CD4-positive, CD25-positive, alpha-beta regulatory T cell (primary cell): Measurements from ENCODE around the gene ASPSCR1. TPM values are rescaled to one million over a fixed set of nuclear protein-coding genes. Genes with fewer than 3 reads are reported as not detected.

ENCODE experiments used
- ATAC-seq, 2 donors: fragments of 150-1000 bp; cut with Tn5 transposase; one replicate each; pipeline ENCODE4 v1.10.0; 2021; ENCODE audit warnings: low read depth in 2 of 2, moderate number of reproducible peaks in 2 of 2, moderate library complexity in 1 of 2
- DNase-seq, 3 donors: peaks; one replicate each; pipeline versions ENCODE4 v3.0.0 to v3.0.0-alpha.2; 2012 to 2022; ENCODE audit warnings: mixed read lengths in 1 of 3
- H3K27ac ChIP-seq: one replicate; pipeline ENCODE4 v1.7.0; 2013; ENCODE audit warnings: mild to moderate bottlenecking, low read length; ENCODE audit not compliant: insufficient read depth, poor library complexity, severe bottlenecking
- H3K27me3 ChIP-seq: one replicate; pipeline ENCODE4 v1.7.0; 2013; ENCODE audit warnings: low read length; ENCODE audit not compliant: control insufficient read depth, insufficient read depth
- H3K36me3 ChIP-seq: one replicate; pipeline ENCODE4 v1.7.0; 2013; ENCODE audit warnings: mild to moderate bottlenecking, low read length, moderate library complexity; ENCODE audit not compliant: control insufficient read depth, insufficient read depth
- H3K4me1 ChIP-seq: 2 replicates; pipeline ENCODE4 v1.7.0; 2013; ENCODE audit warnings: mild to moderate bottlenecking, low read length; ENCODE audit not compliant: insufficient read depth, control insufficient read depth, poor library complexity, severe bottlenecking
- H3K4me3 ChIP-seq: one replicate; pipeline ENCODE4 v1.7.0; 2013; ENCODE audit warnings: low read depth, mild to moderate bottlenecking, low read length, moderate library complexity
- H3K9me3 ChIP-seq, 2 experiments: 1 replicate in 1 of 2; 2 replicates in 1 of 2; pipeline ENCODE4 v1.7.0; 2013; ENCODE audit warnings: low read length in 2 of 2, mild to moderate bottlenecking in 1 of 2, moderate library complexity in 1 of 2; ENCODE audit not compliant: control insufficient read depth in 2 of 2
- H3K27ac Mint-ChIP-seq, 3 donors: one replicate each; pipeline ENCODE4 v1.8.0; 2020 to 2022; ENCODE audit warnings: mild to moderate bottlenecking in 3 of 3, mixed read lengths in 3 of 3, moderate library complexity in 2 of 3
- H3K27me3 Mint-ChIP-seq: one replicate; pipeline ENCODE4 v1.8.0; 2022; ENCODE audit warnings: mild to moderate bottlenecking, mixed read lengths
- H3K36me3 Mint-ChIP-seq: one replicate; pipeline ENCODE4 v1.8.0; 2020; ENCODE audit warnings: mixed read lengths
- H3K4me1 Mint-ChIP-seq, 4 donors: one replicate each; pipeline ENCODE4 v1.8.0; 2020 to 2022; ENCODE audit warnings: mixed read lengths in 4 of 4, mild to moderate bottlenecking in 1 of 4
- H3K4me3 Mint-ChIP-seq, 4 donors: one replicate each; pipeline ENCODE4 v1.8.0; 2020 to 2022; ENCODE audit warnings: mild to moderate bottlenecking in 4 of 4, mixed read lengths in 4 of 4, moderate library complexity in 3 of 4
- H3K9me3 Mint-ChIP-seq, 7 donors: one replicate each; pipeline ENCODE4 v1.8.0; 2020 to 2022; ENCODE audit warnings: mixed read lengths in 7 of 7, mild to moderate bottlenecking in 3 of 7, moderate library complexity in 2 of 7
- polyA plus RNA-seq, 4 donors: library from polyadenylated mRNA; unstranded; fragments of 300-500 nt; fragmentation: Illumina TruSeq; gene quantifications; one replicate each; pipeline ENCODE4 v1.2.3, GENCODE V29; 2021
- total RNA-seq: library from RNA; stranded (reverse); gene quantifications from one replicate; pipeline ENCODE4 v1.2.3, GENCODE V29; 2022

ASPSCR1 gene
- total and polyA plus RNA-seq, 5 donors from 2014 or later: 25.2 to 41.4 (median 29.1) TPM

GRCh38 chr17:82020572-82021106 lies 43.2 kb downstream of the ASPSCR1 start:
- DNase-seq (no peak), ATAC-seq (no peak)
- no peaks in the 10 kb centered on the region for H3K27me3 Mint-ChIP-seq
- H3K4me3 Mint-ChIP-seq: peak overlapping the region in 1 of 4 donors; percentile 92
- Histone ChIP-seq H3K4me1 (peaks cover 31% of the 10 kb centered on the region), H3K4me3 (no peak overlapping the region), H3K36me3 (no peaks in the 10 kb centered on the region), H3K27ac (no peak overlapping the region), H3K27me3 (no peaks in the 10 kb centered on the region), H3K9me3 (no peaks in the 10 kb centered on the region)
- peaks cover 0 to 31% (median 8%) of the 10 kb centered on the region in 4 donors for H3K4me1 Mint-ChIP-seq
- H3K9me3 Mint-ChIP-seq: no peaks in the 10 kb centered on the region
- no peaks in the 10 kb centered on the region for H3K36me3 Mint-ChIP-seq
- H3K27ac Mint-ChIP-seq: no peak overlapping the region

GRCh38 chr17:82021107-82021899 lies 43.9 kb downstream of the ASPSCR1 start:
- DNase-seq (peak in 2 of 3 donors; percentile 54 to 68), ATAC-seq (no peak)
- Mint-ChIP-seq H3K27ac (no peak overlapping the region), H3K4me1 (peaks cover 0 to 31% (median 8%) of the 10 kb centered on the region in 4 donors), H3K36me3 (no peaks in the 10 kb centered on the region), H3K9me3 (no peaks in the 10 kb centered on the region), H3K4me3 (peak overlapping the region; percentile 88 to 94 (median 90)), H3K27me3 (no peaks in the 10 kb centered on the region)
- Histone ChIP-seq H3K4me1 (peaks cover 31% of the 10 kb centered on the region), H3K9me3 (no peaks in the 10 kb centered on the region), H3K27me3 (no peaks in the 10 kb centered on the region), H3K36me3 (no peaks in the 10 kb centered on the region), H3K27ac (peak overlapping the region; percentile 41), H3K4me3 (peak overlapping the region; percentile 48)

- no peak overlapping the region for H3K27ac Mint-ChIP-seq
- ATAC-seq (no peak), DNase-seq (no peak)
- no peaks in the 10 kb centered on the region for H3K9me3 Mint-ChIP-seq
- H3K36me3 Mint-ChIP-seq: no peaks in the 10 kb centered on the region
- Histone ChIP-seq H3K27me3 (no peaks in the 10 kb centered on the region), H3K4me1 (peaks cover 31% of the 10 kb centered on the region), H3K4me3 (peak overlapping the region; percentile 48), H3K36me3 (no peaks in the 10 kb centered on the region), H3K9me3 (no peaks in the 10 kb centered on the region), H3K27ac (peak overlapping the region; percentile 41)
- H3K27me3 Mint-ChIP-seq: no peaks in the 10 kb centered on the region
- peaks cover 0 to 31% (median 8%) of the 10 kb centered on the region in 4 donors for H3K4me1 Mint-ChIP-seq
- H3K4me3 Mint-ChIP-seq: peak overlapping the region; percentile 88 to 94 (median 90)
These were observed 44.5 kb downstream of the ASPSCR1 start for GRCh38 chr17:82021900-82022309.

- ATAC-seq (no peak), DNase-seq (peak in 1 of 3 donors; percentile 22)
- no peaks in the 10 kb centered on the region for H3K36me3 ChIP-seq
- no peaks in the 10 kb centered on the region for H3K9me3 ChIP-seq
- H3K4me3 ChIP-seq: peak within 1 kb of the TSS; percentile 48
- peak within 1 kb of the TSS; percentile 52 for H3K27ac ChIP-seq
- H3K27ac Mint-ChIP-seq: peak within 1 kb of the TSS in 1 of 3 donors; percentile 77
- H3K27me3 ChIP-seq: no peaks in the 10 kb centered on the region
- H3K36me3 Mint-ChIP-seq: no peaks in the 10 kb centered on the region
- peak within 1 kb of the TSS; percentile 88 to 94 (median 90) for H3K4me3 Mint-ChIP-seq
- H3K27me3 Mint-ChIP-seq: no peaks in the 10 kb centered on the region
- H3K4me1 Mint-ChIP-seq: peaks cover 0 to 31% (median 8%) of the 10 kb centered on the region in 4 donors
- peaks cover 31% of the 10 kb centered on the region for H3K4me1 ChIP-seq
- no peaks in the 10 kb centered on the region for H3K9me3 Mint-ChIP-seq
These were observed 45.0 kb downstream of the ASPSCR1 start, which contains the start of gene CENPX for GRCh38 chr17:82022310-82022980. Gene CENPX, minus strand, starts transcription at chr17:82022878. Its CDS starts 17 bp downstream, at chr17:82022861.

- no peaks in the 10 kb centered on the region for H3K36me3 ChIP-seq
- ATAC-seq (peak; percentile 94 to 96), DNase-seq (peak; percentile 100)
- Mint-ChIP-seq H3K36me3 (no peaks in the 10 kb centered on the region), H3K4me3 (peak within 1 kb of the TSS; percentile 88 to 94 (median 90)), H3K27me3 (no peaks in the 10 kb centered on the region), H3K9me3 (no peaks in the 10 kb centered on the region), H3K4me1 (peaks cover 0 to 33% (median 8%) of the 10 kb centered on the region in 4 donors), H3K27ac (peak within 1 kb of the TSS in 1 of 3 donors; percentile 77)
- H3K27me3 ChIP-seq: no peaks in the 10 kb centered on the region
- H3K4me1 ChIP-seq: peaks cover 31% of the 10 kb centered on the region
- H3K4me3 ChIP-seq: peak within 1 kb of the TSS; percentile 48
- H3K9me3 ChIP-seq: no peaks in the 10 kb centered on the region
- peak within 1 kb of the TSS; percentile 52 for H3K27ac ChIP-seq
These were observed 45.6 kb downstream of the ASPSCR1 start, which contains the start of gene LRRC45 for GRCh38 chr17:82022981-82023446. Gene LRRC45, plus strand, starts transcription at chr17:82023305. Its CDS starts 339 bp downstream, at chr17:82023644.

GRCh38 chr17:82023447-82024241 lies 46.2 kb downstream of the ASPSCR1 start:
- ATAC-seq (no peak), DNase-seq (peak in 1 of 3 donors; percentile 44)
- peak overlapping the region; percentile 82 to 92 (median 83) for H3K4me3 Mint-ChIP-seq
- H3K4me1 Mint-ChIP-seq: peaks cover 0 to 33% (median 8%) of the 10 kb centered on the region in 4 donors
- H3K9me3 Mint-ChIP-seq: no peaks in the 10 kb centered on the region
- no peaks in the 10 kb centered on the region for H3K36me3 Mint-ChIP-seq
- Histone ChIP-seq H3K36me3 (no peaks in the 10 kb centered on the region), H3K4me1 (peaks cover 31% of the 10 kb centered on the region), H3K27me3 (no peaks in the 10 kb centered on the region), H3K27ac (no peak overlapping the region), H3K9me3 (no peaks in the 10 kb centered on the region), H3K4me3 (peak overlapping the region; percentile 32)
- no peak overlapping the region for H3K27ac Mint-ChIP-seq
- H3K27me3 Mint-ChIP-seq: no peaks in the 10 kb centered on the region

GRCh38 chr17:82024859-82025258 lies 47.4 kb downstream of the ASPSCR1 start:
- Histone ChIP-seq H3K36me3 (no peaks in the 10 kb centered on the region), H3K4me3 (no peak overlapping the region), H3K27me3 (no peaks in the 10 kb centered on the region), H3K4me1 (peaks cover 33% of the 10 kb centered on the region), H3K27ac (no peak overlapping the region), H3K9me3 (no peaks in the 10 kb centered on the region)
- no peaks in the 10 kb centered on the region for H3K9me3 Mint-ChIP-seq
- H3K27me3 Mint-ChIP-seq: no peaks in the 10 kb centered on the region
- H3K4me1 Mint-ChIP-seq: peaks cover 0 to 38% (median 8%) of the 10 kb centered on the region in 4 donors
- no peak overlapping the region for H3K4me3 Mint-ChIP-seq
- H3K27ac Mint-ChIP-seq: no peak overlapping the region
- DNase-seq (no peak), ATAC-seq (no peak)
- H3K36me3 Mint-ChIP-seq: no peaks in the 10 kb centered on the region
